ENCODE results near the gene ZFP36L1. TPM values are rescaled to one million over a fixed set of nuclear protein-coding genes. Genes with fewer than 3 reads are reported as not detected.

ZFP36L1 gene
- total RNA-seq, 4 donors from 2014 or later = 125 to 253 (median 196) TPM

DNA sequence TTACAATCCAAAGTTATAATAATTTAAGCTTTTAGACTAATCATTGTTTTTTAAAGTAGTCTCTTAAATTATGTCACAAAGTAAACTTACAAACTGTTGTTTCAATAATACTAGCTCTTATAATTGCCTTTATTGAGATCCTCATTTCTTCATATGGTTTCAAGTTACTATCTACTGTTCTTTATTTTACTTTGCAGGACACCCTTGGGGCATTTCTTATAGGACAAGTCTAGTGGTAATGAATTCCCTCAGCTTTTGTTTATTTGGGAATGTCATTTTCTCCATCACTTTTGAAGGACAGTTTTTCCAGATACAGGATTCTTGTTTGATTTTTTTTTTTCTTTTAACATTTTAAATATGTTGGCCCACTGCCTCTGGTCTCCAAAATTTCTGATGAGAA, 8.1 kb upstream of the ZFP36L1 start:
- TF ChIP-seq, protein P1, sequence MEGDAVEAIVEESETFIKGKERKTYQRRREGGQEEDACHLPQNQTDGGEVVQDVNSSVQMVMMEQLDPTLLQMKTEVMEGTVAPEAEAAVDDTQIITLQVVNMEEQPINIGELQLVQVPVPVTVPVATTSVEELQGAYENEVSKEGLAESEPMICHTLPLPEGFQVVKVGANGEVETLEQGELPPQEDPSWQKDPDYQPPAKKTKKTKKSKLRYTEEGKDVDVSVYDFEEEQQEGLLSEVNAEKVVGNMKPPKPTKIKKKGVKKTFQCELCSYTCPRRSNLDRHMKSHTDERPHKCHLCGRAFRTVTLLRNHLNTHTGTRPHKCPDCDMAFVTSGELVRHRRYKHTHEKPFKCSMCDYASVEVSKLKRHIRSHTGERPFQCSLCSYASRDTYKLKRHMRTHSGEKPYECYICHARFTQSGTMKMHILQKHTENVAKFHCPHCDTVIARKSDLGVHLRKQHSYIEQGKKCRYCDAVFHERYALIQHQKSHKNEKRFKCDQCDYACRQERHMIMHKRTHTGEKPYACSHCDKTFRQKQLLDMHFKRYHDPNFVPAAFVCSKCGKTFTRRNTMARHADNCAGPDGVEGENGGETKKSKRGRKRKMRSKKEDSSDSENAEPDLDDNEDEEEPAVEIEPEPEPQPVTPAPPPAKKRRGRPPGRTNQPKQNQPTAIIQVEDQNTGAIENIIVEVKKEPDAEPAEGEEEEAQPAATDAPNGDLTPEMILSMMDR (IDR thresholded peaks at IDR 0.05; ENCODE audit: low read depth) = no peak

DNA sequence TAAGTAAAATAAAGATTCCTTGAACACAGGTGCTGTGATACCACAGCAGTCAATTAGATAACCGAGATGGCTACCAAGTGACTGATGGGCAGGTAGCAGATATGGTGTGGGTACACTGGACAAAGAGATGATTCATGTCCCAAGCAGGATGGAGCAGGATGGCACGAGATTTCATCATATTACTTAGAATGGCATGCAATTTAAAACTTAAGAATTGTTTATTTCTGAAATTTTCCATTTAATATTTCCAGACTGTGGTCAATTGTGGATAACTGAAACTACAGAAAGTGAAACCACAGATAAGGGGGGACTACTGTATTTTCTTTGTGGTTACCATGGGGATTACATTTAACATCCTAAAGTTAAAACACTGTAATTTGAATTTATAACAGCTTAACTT, 7.5 kb upstream of the ZFP36L1 start:
- TF ChIP-seq, protein P1 (IDR thresholded peaks at IDR 0.05; ENCODE audit: low read depth) = no peak

DNA sequence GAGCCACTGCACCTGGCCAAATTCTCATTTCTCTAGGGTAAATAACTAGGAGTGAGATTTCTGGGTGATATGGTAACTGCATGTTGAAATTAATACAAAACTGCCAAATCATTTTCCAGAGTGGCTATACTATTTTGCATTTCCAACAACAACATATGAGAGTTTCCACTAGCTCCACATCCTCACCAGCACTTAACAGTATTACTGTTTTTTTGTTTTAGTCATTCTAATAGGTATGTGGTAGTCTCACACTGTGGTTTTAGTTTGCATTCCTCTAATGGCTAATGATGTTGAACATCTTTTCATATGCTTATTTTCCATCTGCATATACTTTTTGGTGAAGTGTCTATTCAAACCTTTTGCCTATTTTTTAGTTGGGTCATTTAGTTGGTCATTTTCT, 5.8 kb upstream of the ZFP36L1 start:
- TF ChIP-seq, protein P1 (IDR thresholded peaks at IDR 0.05; ENCODE audit: low read depth) = no peak

DNA sequence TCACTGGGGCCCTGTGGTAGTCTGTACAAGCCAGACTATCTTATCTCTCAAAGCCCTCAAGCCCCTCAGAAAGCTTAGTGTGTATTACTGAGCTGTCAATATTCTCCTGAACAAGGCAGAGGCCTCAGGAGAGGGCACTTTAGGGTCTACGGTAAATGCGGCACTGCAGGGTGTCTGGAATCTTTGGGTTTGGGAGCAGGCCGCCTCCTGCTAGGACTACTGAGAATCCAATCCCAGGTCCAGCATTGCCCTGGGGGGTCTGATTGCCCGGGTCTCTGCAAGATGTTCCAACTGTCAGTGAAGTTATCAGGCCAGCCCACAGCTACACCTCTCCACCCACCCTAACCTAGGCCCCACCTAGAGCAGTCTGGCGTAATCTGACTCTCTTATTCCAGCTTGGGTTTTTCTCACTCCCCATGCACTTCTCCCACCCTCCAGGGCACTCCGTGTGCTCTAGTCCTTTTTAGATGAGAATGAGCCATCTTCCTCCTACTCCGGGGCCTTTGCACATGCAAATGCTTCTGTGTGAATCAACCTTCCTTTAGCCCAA, 4.3 kb upstream of the ZFP36L1 start:
- TF ChIP-seq, protein P1 (IDR thresholded peaks at IDR 0.05; ENCODE audit: low read depth) = no peak

DNA sequence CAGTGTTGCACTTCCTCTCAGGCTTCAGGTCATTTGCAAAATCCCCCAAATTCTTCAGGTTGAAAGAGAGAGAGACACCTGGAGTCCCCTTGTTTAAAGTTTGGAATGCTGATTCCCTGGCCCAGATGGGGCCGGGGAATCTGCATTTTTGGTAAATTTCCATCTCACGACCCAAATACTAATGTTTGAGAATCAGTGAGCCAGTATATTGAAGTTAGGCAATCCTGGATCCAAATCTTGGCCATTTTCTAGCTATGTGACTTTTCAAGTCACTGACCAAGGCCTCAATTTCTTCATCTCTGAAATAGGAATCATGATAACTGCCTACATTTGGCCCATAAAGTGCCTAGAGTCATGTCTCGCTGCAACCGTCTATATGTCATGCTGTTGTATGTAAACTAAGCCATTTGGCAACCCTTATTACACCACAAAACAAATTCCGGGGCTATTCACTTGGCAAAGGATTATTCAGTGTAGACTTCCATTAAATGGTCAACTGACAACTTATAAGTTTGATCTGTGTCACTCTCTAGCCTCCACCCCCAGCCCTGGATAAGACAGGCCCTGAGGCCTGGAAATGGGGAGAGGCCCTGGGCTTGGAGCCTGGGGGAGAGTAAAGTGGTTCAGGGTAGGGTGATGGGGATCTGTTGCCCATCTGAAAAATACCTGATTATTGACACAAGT, 3.7 kb upstream of the ZFP36L1 start:
- TF ChIP-seq, protein P1 (IDR thresholded peaks at IDR 0.05; ENCODE audit: low read depth) = no peak

DNA sequence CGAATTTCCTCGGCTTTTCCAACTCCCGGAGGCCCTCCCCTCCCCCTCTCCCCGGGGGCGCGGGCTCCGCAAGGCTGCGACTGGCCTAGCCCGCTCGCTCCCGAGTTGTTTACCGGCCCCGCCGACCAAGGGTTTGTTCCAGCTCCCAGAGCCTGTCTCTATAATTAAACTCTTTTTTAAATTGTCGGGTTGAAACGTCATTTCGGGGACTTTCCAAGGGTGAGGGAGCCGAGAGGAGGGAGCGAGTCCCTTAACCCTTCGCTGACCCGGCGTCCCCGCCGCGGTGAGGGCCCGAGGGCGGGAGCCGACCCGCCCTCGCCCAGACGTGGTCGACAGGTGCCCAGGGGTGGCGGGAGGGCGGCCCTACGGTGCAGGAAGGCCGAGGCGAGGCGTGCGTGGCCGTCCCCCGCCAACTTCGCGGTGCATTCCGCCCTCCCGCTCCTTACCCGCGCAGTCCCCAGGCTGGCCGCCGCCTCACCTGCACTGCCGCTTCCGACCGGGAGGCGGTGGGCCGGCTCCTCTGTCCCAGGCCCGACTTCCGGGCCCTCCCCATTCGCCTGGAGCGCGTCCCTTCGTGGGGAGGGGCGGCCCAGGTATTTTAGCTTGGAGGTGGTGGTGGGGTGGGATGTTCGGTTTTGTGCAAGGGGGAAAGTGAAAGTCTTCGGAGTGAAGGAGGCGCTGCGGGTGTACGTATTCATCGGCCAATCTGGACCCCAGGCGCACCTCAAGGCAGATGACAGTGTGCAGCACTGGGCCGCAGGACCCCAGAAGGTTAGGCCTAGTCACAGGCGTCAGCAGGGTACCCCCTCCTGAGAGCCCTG, 2.9 kb upstream of the ZFP36L1 start:
- TF ChIP-seq, protein P1 (IDR thresholded peaks at IDR 0.05; ENCODE audit: low read depth) = no peak

Data from subcutaneous adipose tissue (tissue), 4 donors.